Body of pancreas (tissue), 4 donors: ENCODE measurements around the gene BRD4.

Experiments
- POLR2A ChIP-seq, 3 donors: fragments of 450-650 bp; IDR thresholded peaks; one replicate each; pipeline ENCODE4 v1.6.1; 2016; ENCODE audit warnings: antibody characterized with exemption in 3 of 3, mild to moderate bottlenecking in 2 of 3
- TF ChIP-seq, protein P1 (sequence below), 7 experiments: fragments of 450-650 bp in 4 of 7; fragments of 200-600 bp in 3 of 7; sonication (generic) in 3 of 7; IDR thresholded peaks; one replicate each; pipeline ENCODE4 v1.5.1; 2016 to 2019; ENCODE audit warnings: antibody characterized with exemption in 7 of 7

GRCh38 chr19:15379999-15380647 is 47.8 kb upstream of the BRD4 start:
- TF ChIP-seq, protein P1, sequence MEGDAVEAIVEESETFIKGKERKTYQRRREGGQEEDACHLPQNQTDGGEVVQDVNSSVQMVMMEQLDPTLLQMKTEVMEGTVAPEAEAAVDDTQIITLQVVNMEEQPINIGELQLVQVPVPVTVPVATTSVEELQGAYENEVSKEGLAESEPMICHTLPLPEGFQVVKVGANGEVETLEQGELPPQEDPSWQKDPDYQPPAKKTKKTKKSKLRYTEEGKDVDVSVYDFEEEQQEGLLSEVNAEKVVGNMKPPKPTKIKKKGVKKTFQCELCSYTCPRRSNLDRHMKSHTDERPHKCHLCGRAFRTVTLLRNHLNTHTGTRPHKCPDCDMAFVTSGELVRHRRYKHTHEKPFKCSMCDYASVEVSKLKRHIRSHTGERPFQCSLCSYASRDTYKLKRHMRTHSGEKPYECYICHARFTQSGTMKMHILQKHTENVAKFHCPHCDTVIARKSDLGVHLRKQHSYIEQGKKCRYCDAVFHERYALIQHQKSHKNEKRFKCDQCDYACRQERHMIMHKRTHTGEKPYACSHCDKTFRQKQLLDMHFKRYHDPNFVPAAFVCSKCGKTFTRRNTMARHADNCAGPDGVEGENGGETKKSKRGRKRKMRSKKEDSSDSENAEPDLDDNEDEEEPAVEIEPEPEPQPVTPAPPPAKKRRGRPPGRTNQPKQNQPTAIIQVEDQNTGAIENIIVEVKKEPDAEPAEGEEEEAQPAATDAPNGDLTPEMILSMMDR (IDR thresholded peaks at IDR 0.05), result no peak
- no peak for TF ChIP-seq POLR2A (IDR thresholded peaks at IDR 0.05)
